ENCODE data around the gene PDE8A.

PDE8A gene

GRCh38 chr15:85033148-85033547, 51.5 kb downstream of the PDE8A start:
- Histone ChIP-seq H3K27ac (ENCODE audit: low read depth, low read length) (no peak overlapping the region), H3K79me2 (ENCODE audit: insufficient read depth, low read length) (no peaks in the 10 kb centered on the region), H3K9ac (ENCODE audit: low read length) (no peak overlapping the region), H3K27me3 (ENCODE audit: low read length) (no peaks in the 10 kb centered on the region), H3K36me3 (ENCODE audit: low read length) (no peaks in the 10 kb centered on the region), H3F3A (ENCODE audit: insufficient read depth) (no peaks in the 10 kb centered on the region), H4K20me1 (ENCODE audit: low read depth, low read length) (no peaks in the 10 kb centered on the region), H3K4me2 (ENCODE audit: low read depth, low read length, poor library complexity, severe bottlenecking) (no peak overlapping the region), H3K9me3 (ENCODE audit: insufficient read depth, low read length) (no peaks in the 10 kb centered on the region), H2AFZ (ENCODE audit: low read depth, low read length, severe bottlenecking) (no peak overlapping the region), H3K4me3 (ENCODE audit: insufficient read depth, low read length, poor library complexity, severe bottlenecking) (no peak overlapping the region), H3K9me2 (replicated peaks; ENCODE audit: insufficient read depth, low read length) (no peaks in the 10 kb centered on the region)
- TF ChIP-seq CTCF (IDR thresholded peaks at IDR 0.05; ENCODE audit: insufficient read depth, low read length, poor library complexity, severe bottlenecking) (no peak), EZH2phosphoT487 (conservative IDR thresholded peaks at IDR 0.05; ENCODE audit: low read length) (no peak)

GRCh38 chr15:85034276-85034675, 52.6 kb downstream of the PDE8A start:
- Histone ChIP-seq H3K4me3 (ENCODE audit: insufficient read depth, low read length, poor library complexity, severe bottlenecking) (no peak overlapping the region), H3K9me3 (ENCODE audit: insufficient read depth, low read length) (no peaks in the 10 kb centered on the region), H3K27ac (ENCODE audit: low read depth, low read length) (no peak overlapping the region), H3F3A (ENCODE audit: insufficient read depth) (no peaks in the 10 kb centered on the region), H4K20me1 (ENCODE audit: low read depth, low read length) (no peaks in the 10 kb centered on the region), H3K9ac (ENCODE audit: low read length) (no peak overlapping the region), H3K79me2 (ENCODE audit: insufficient read depth, low read length) (no peaks in the 10 kb centered on the region), H2AFZ (ENCODE audit: low read depth, low read length, severe bottlenecking) (no peak overlapping the region), H3K4me2 (ENCODE audit: low read depth, low read length, poor library complexity, severe bottlenecking) (no peak overlapping the region), H3K36me3 (ENCODE audit: low read length) (no peaks in the 10 kb centered on the region), H3K9me2 (replicated peaks; ENCODE audit: insufficient read depth, low read length) (no peaks in the 10 kb centered on the region), H3K27me3 (ENCODE audit: low read length) (no peaks in the 10 kb centered on the region)
- TF ChIP-seq CTCF (IDR thresholded peaks at IDR 0.05; ENCODE audit: insufficient read depth, low read length, poor library complexity, severe bottlenecking) (no peak), EZH2phosphoT487 (conservative IDR thresholded peaks at IDR 0.05; ENCODE audit: low read length) (no peak)

- H4K20me1 ChIP-seq (ENCODE audit: low read depth, low read length), result no peaks in the 10 kb centered on the region
- no peaks in the 10 kb centered on the region for H3K9me3 ChIP-seq (ENCODE audit: insufficient read depth, low read length)
- no peaks in the 10 kb centered on the region for H3K36me3 ChIP-seq (ENCODE audit: low read length)
- no peaks in the 10 kb centered on the region for H3K79me2 ChIP-seq (ENCODE audit: insufficient read depth, low read length)
- no peak overlapping the region for H3K4me2 ChIP-seq (ENCODE audit: low read depth, low read length, poor library complexity, severe bottlenecking)
- H3F3A ChIP-seq (ENCODE audit: insufficient read depth), result no peaks in the 10 kb centered on the region
- no peak overlapping the region for H3K27ac ChIP-seq (ENCODE audit: low read depth, low read length)
- no peak overlapping the region for H2AFZ ChIP-seq (ENCODE audit: low read depth, low read length, severe bottlenecking)
- H3K4me3 ChIP-seq (ENCODE audit: insufficient read depth, low read length, poor library complexity, severe bottlenecking), result no peak overlapping the region
- no peaks in the 10 kb centered on the region for H3K27me3 ChIP-seq (ENCODE audit: low read length)
- H3K9ac ChIP-seq (ENCODE audit: low read length), result no peak overlapping the region
- no peaks in the 10 kb centered on the region for H3K9me2 ChIP-seq (replicated peaks; ENCODE audit: insufficient read depth, low read length)
- TF ChIP-seq CTCF (IDR thresholded peaks at IDR 0.05; ENCODE audit: insufficient read depth, low read length, poor library complexity, severe bottlenecking) (no peak), EZH2phosphoT487 (conservative IDR thresholded peaks at IDR 0.05; ENCODE audit: low read length) (no peak)
Observed at GRCh38 chr15:85035980-85036379, 54.3 kb downstream of the PDE8A start.
